GM12801 (cell line): Measurements from ENCODE around the gene HCCS.

Source experiments
- CTCF ChIP-seq: IDR thresholded peaks from one replicate; pipeline ENCODE4 v1.5.1; 2011; ENCODE audit warnings: control low read depth; ENCODE audit not compliant: insufficient read length; ENCODE audit errors: extremely low read depth

HCCS gene

DNA sequence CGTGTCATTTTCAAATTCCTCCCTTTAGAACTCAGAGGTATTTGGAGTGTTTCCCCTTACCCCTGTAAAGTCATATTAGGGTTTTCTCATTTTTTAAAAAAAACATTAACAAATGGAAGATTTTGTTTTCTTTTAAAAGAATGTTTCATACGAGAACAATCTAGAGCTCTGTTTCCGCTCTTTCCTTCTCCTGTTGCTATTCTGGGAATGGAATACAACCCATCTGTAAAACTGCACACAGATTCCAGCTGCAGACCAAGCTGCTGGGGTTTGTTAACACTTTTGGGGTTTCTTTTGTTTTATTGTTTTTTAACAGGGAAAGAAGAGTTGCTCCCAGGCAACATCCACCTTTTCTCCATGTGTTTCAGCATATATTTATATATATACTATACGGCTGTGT, 61.3 kb downstream of the HCCS start:
- no peak for TF ChIP-seq CTCF
